ENCODE data around the gene HIC2. TPM values are rescaled to one million over a fixed set of nuclear protein-coding genes. Genes with fewer than 3 reads are reported as not detected.
A peak's percentile ranks its signal among the peaks of the same experiment; 100 is the strongest.

Gene HIC2
- total and polyA plus RNA-seq, 9 of the 15 experiments (the other 6 are each of a cell fraction or from before 2014, with no cell fraction given) = 1.7 to 117 (median 35.5) TPM

DNA sequence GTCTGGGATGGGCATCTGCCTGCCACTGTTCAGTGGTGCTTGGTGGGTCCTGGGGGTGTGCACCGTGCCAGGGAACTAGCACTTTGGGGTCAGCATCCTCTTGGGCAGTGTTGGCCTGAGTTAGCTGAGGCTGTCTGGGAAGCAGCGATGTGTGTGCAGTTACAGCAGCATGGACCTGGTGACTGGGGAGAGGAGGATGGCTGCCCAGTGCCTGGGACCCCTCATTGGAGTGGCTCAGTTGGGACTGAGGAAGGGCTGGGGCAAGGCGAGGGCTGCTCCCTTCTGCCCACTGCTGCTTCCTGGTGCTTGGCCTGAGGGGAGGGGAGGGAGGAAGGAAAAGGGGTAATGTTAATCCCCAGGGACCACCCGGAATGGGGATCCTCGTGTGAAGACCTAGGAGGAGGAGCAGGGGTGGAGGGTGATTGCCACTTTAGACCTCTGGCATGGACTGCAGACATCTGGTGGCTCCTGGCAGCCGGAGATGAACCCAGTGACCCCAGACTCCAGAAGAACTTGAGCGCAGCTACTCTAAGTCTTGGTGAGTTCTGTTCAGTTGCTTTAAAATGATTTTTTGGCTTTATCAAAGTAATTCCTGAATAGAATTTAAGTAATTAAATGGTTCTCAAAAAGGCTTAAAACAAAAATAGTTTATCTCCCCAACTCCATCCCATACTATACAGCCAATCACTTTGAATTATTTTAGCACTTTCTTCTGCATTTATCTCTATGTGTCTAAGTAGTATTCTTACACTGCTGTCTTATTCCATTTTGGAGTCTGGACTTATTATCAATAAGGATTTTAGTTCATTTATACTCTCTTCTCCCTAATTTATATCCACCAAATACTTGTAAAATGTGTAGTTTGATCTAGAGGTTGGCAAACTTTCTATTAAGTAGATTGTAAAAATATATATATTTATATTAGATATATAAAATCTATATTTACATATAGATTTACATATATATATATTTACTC lies 34.7 kb downstream of the HIC2 start (continued):
- TF ChIP-seq PCBP1 (IDR thresholded peaks at IDR 0.05; ENCODE audit: low read depth, low read length, poor library complexity, severe bottlenecking) = no peak
- TF ChIP-seq OTX1 (CRISPR knock-in tag; IDR thresholded peaks at IDR 0.05) = 0 out of 2 replicates have a peak, but pooled peaks have one; percentile 8
- 0 out of 2 replicates have a peak, but pooled peaks have one; percentile 26 for TF ChIP-seq RUNX1 (IDR thresholded peaks at IDR 0.05; ENCODE audit: low read depth)
- TF ChIP-seq, protein P1, sequence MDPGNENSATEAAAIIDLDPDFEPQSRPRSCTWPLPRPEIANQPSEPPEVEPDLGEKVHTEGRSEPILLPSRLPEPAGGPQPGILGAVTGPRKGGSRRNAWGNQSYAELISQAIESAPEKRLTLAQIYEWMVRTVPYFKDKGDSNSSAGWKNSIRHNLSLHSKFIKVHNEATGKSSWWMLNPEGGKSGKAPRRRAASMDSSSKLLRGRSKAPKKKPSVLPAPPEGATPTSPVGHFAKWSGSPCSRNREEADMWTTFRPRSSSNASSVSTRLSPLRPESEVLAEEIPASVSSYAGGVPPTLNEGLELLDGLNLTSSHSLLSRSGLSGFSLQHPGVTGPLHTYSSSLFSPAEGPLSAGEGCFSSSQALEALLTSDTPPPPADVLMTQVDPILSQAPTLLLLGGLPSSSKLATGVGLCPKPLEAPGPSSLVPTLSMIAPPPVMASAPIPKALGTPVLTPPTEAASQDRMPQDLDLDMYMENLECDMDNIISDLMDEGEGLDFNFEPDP (CRISPR knock-in tag; IDR thresholded peaks at IDR 0.05) = no peak
- TF ChIP-seq ZNF717 (CRISPR knock-in tag; IDR thresholded peaks at IDR 0.05) = peak; percentile 52; the same call in 1 of the 2 replicates
- TF ChIP-seq CHD7 (IDR thresholded peaks at IDR 0.05; ENCODE audit: low read depth, low read length) = peak; percentile 72
- TF ChIP-seq ZC3H8 (IDR thresholded peaks at IDR 0.05) = no peak
- TF ChIP-seq DLX4 (CRISPR knock-in tag; IDR thresholded peaks at IDR 0.05) = 0 out of 2 replicates have a peak, but pooled peaks have one; percentile 39
- no peak for TF ChIP-seq ZNF589 (CRISPR knock-in tag; IDR thresholded peaks at IDR 0.05; ENCODE audit: low read depth)
- 0 out of 2 replicates have a peak, but pooled peaks have one; percentile 24 for TF ChIP-seq ERF (CRISPR knock-in tag; IDR thresholded peaks at IDR 0.05)
- TF ChIP-seq ILF3 (IDR thresholded peaks at IDR 0.05; ENCODE audit: borderline replicate concordance) = peak; percentile 57
- TF ChIP-seq, protein P2, sequence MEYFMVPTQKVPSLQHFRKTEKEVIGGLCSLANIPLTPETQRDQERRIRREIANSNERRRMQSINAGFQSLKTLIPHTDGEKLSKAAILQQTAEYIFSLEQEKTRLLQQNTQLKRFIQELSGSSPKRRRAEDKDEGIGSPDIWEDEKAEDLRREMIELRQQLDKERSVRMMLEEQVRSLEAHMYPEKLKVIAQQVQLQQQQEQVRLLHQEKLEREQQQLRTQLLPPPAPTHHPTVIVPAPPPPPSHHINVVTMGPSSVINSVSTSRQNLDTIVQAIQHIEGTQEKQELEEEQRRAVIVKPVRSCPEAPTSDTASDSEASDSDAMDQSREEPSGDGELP (CRISPR knock-in tag; IDR thresholded peaks at IDR 0.05; ENCODE audit: borderline replicate concordance) = peak; percentile 36; the same call in 1 of the 2 replicates

All from K562 (cell line).